ENCODE data around the gene PTPRN2.
"Not testable (repeated sequence)": the region's sequence is repeated elsewhere in the genome, so short reads cannot be mapped to it uniquely, and the experiment has no call there.

The PTPRN2 gene

DNA sequence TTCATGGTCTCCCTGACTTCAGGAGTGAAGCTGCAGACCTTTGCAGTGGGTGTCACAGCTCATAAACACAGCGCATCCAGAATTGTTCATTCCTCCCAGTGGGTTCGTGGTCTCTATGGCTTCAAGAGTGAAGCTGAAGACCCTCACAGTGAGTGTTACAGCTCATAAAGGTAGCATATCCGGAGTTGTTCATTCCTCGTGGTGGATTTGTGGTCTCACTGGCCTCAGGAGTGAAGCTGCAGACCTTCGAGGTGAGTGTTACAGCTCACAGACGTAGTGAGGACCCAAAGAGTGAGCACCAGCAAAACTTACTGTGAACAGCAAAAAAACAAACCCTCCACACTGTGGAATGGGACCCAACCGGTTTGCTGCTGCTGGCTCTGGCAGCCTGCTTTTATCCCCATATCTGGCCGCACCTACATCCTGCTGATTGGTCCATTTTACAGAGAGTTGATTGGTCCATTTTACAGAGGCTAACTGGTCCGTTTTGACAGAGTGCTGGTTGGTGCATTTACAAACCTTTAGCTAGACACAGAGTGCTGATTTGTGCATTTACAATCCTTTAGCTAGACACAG, 308.8 kb downstream of the PTPRN2 start:
- DNase-seq (ENCODE audit: low spot score) = no peak

- no peak for DNase-seq (ENCODE audit: low spot score)
Measured at GRCh38 chr7:158277219-158278141, 310.1 kb downstream of the PTPRN2 start.

GRCh38 chr7:158276414-158277218, 311.0 kb downstream of the PTPRN2 start:
- DNase-seq (ENCODE audit: low spot score) = no peak

DNA sequence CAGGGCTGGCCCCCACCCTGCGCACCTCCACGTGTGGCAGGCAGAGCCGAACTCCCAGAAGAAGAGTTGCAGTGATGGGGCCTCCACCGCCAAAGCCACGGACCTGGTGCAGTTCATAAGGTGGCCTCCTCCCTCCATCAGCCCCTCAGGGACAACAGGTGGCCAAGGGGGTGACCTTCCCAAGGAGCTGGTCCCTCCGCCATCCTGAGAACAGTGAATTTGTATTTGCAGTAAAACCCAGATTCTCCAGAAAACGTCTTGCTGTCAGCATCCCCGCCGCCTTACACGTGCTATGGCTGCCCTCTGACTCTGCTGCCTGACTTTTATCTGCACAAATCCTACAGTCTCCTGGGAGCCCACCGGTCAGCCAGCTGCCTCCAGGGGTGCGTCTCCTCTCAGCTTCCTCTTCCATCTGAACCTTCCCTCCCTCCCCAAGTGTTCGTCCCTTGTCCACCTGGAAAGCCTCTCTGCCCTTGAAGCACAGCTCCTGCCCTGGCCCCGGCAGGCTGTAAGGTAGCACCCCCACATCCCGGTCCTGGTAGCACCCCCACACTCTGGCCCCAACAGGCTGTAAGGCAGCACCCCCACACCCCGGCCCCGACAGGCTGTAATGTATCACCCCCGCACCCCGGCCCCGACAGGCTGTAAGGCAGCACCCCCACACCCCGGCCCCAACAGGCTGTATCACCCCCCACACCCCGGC, 311.8 kb downstream of the PTPRN2 start:
- no peak for DNase-seq (ENCODE audit: low spot score)

DNA sequence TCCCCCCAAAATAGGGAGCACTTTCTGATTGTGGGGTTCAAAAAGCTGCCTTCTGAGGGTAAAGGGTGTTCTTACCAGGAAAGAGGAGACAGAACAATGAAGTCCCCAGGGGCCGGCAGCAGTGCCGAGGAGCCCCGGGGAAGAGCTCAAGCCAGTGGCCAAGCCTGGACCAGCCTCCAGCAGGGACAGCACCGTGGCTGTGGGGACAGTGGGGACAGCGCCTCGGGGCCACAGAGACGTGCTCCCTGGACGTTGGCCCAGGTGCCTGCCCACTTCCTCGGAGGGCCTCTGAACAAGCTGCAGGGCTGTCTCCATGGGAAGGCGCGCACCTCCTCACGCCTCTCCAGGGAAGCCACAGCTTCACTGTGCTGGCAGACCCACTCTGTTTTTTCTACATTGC, 312.6 kb downstream of the PTPRN2 start:
- no peak for DNase-seq (ENCODE audit: low spot score)

- DNase-seq (ENCODE audit: low spot score) = no peak
Measured at GRCh38 chr7:158274404-158274811, 313.2 kb downstream of the PTPRN2 start.

DNA sequence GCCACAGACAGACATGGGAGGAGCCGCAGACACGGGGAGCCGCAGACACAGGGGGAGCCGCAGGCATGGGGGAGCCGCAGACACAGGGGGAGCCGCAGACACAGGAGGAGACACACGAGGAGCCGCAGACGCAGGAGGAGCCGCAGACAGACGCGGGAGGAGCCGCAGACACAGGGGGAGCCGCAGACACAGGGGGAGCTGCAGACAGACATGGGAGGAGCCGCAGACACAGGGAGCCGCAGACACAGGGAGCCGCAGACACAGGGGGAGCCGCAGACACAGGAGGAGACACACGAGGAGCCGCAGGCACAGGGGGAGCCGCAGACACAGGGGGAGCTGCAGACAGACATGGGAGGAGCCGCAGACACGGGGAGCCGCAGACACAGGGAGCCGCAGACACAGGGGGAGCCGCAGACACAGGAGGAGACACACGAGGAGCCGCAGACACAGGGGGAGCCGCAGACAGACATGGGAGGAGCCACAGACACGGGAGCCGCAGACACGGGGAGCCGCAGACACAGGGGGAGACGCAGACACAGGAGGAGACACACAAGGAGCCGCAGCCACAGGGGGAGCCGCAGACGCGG, 313.8 kb downstream of the PTPRN2 start:
- DNase-seq (ENCODE audit: low spot score) = not testable (repeated sequence)

- no peak for DNase-seq (ENCODE audit: low spot score)
Measured at GRCh38 chr7:158273138-158273651, 314.4 kb downstream of the PTPRN2 start.

DNA sequence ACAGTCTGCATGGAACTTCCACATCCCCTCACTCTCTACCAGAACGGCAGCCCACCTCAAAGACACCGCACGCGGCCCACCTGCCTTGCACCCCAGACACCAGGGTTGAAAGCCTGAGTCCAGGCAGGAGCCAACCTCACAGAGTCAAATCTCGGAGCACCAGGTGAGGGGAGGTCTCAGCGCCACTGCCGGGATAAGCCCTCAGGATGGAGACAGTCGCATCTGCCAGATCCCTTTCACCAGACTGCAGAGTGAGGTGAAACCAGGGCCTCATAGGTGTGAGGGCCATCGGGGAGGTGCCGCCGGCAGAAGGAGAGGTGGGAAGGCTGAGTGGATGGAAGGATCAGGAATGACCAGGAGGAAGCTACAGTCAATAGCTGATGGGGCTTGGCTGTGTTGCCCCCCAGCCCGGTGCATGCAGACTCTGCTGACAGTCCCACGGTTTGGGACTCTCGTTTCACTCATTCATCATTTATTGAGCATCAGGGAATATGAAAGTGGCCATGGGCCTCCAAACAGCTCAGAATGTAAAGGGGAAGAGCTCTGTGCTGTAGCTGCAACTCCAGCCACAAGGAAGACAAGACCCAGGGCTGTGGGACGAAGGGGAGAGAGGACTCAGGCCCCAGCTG, 315.0 kb downstream of the PTPRN2 start:
- no peak for DNase-seq (ENCODE audit: low spot score)

- no peak for DNase-seq (ENCODE audit: low spot score)
Measured at GRCh38 chr7:158272091-158272490, 315.5 kb downstream of the PTPRN2 start.

GRCh38 chr7:158271646-158272045, 316.0 kb downstream of the PTPRN2 start:
- no peak for DNase-seq (ENCODE audit: low spot score)

DNA sequence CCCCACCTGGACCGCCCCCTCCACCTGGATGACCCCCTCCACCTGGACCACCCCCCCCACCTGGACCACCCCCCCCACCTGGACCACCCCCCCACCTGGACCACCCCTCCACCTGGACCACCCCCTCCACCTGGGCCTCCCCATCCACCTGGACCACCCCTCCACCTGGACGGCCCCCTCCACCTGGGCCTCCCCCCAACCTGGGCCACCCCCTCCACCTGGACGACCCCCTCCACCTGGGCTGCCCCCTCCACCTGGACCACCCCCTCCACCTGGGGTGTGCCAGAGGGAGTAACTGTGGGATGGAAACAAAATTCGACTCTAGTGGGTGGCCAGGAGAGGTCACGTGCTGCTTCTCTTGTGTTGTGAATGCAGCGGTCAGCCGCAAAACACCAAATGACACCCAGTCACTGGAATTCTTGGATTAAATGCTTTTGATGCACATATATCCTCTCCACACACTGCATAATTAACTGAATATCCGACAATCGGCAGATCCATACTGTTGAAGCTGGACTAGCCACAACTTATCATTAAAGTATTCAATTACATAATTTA, 316.7 kb downstream of the PTPRN2 start:
- no peak for DNase-seq (ENCODE audit: low spot score)

GRCh38 chr7:158270106-158270775, 317.4 kb downstream of the PTPRN2 start:
- DNase-seq (ENCODE audit: low spot score) = no peak

DNA sequence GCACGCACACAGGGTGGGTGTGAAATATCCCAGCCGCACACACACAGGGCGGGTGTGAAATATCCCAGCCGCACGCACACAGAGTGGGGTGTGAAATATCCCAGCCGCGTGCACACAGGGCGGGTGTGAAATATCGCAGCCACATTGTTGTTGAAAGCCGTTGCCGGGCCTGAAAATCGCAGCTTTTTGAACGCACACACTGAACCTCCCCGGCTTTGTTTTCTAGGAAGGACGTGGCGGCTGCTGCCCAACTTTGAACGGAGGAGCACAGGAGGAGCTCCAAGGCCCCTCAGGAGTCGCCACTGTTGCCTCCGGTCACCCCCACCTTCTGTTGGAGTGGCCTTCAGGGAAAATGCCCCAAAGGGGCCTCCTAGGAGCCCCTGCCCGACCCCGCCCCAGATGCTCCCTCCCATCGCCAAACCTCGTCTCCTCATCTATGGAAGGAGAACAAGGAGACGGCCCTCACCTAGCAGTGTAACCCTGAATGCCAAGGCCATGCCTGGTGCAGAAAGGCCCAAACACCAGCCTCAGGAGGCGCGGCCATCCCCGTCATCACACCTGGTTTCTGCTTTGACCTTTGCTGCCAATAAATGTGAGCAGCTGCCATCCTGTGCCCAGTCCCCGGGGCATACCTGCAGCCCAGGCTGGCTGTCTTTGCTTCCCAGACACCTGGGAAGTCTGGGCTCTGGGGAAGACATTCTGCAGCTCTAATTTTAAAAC, 318.6 kb downstream of the PTPRN2 start:
- DNase-seq (ENCODE audit: low spot score) = no peak

- no peak for DNase-seq (ENCODE audit: low spot score)
Measured at GRCh38 chr7:158267742-158268435, 319.7 kb downstream of the PTPRN2 start.

DNA sequence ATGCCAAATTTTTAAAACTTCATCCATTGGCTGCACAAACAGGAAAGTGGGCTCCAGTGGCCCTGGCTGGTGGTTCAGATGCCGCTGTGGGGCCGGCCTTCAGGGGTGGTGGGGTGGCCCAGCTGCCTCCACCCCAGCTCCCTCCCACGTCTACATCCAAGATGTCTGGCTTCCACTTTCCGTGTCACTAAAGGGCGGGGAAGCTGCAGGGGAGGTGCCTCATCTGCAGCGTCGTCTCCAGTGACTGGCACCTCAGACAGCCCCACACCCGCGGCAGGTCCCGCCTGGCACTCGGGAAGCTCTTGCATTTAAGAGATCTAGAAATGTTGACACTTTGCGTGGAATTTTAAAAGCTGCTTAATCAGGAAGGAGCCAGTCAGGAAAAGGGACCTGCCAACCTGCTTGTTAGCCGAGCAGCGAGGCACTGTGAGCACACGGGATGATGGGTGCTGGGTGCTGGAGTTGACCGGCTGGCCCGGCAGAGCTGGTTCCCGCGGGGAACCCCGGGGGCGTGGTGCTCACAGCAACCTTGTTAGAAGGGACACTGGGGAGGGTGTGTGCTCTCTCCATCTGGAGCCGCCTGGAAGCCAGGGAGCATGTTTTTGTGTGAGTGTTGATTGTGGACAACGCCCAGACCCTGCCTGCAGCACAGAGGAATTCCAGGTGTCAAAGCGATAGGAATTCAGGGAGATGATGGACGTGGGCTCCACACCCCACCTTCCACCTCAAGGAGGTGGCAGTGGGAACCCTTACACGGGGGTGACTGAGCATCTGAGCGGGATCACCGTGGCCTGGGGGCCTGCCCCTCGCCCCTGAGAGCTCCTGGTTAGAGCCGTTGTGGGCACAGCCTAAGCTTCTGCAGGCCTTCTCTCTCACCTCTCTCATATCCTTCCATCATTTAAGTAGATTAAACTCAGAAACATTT, 320.5 kb downstream of the PTPRN2 start:
- DNase-seq (ENCODE audit: low spot score) = no peak

DNA sequence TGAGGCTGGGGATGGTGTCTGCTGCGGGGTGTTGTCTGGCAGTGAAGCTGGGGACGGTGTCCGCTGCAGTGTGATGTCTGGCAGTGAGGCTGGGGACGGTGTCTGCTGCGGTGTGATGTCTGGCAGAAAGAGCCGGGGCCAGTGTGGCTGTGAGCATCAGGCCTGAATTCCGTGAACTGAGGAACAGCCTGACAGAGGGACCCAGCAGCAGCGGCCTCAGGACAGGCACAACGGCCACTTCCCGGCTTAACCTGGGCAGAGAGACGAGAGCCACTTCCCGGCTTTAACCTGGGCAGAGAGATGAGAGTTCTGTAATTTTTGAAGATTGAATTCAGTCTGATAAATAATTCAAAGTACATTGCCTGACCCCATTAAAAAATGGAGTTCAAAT, 321.2 kb downstream of the PTPRN2 start:
- DNase-seq (ENCODE audit: low spot score) = no peak

DNA sequence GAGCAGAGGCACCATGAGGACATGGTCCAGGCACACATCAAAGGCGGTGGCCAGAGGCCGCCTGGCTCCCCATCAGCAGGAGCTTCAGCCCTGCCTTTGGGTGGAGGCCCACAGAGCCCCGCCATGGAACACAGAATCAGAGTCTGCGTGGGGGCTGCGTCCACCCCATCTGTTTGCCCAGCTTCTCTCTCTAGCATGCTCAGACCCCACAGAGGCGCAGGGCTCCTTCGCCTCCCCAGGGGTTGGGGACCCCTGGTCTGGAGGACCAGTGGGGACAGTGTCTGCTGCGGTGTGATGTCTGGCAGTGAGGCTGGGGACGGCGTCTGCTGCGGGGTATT, 321.9 kb downstream of the PTPRN2 start:
- no peak for DNase-seq (ENCODE audit: low spot score)
